Tibial nerve (tissue), 3 donors: Measurements from ENCODE around the gene RSRC1.

ENCODE experiments used
- CTCF ChIP-seq, 5 experiments: fragments of 200-600 bp in 3 of 5; fragments of 450-650 bp in 2 of 5; sonication (generic) in 3 of 5; IDR thresholded peaks; one replicate each; pipeline ENCODE4 v1.5.1; 2016 to 2019; ENCODE audit warnings: antibody characterized with exemption in 5 of 5, mild to moderate bottlenecking in 3 of 5, moderate library complexity in 2 of 5
- POLR2A ChIP-seq, 2 donors: fragments of 450-650 bp; IDR thresholded peaks; one replicate each; pipeline ENCODE4 v1.6.1; 2017; ENCODE audit warnings: antibody characterized with exemption in 2 of 2, mild to moderate bottlenecking in 2 of 2, moderate library complexity in 2 of 2

DNA sequence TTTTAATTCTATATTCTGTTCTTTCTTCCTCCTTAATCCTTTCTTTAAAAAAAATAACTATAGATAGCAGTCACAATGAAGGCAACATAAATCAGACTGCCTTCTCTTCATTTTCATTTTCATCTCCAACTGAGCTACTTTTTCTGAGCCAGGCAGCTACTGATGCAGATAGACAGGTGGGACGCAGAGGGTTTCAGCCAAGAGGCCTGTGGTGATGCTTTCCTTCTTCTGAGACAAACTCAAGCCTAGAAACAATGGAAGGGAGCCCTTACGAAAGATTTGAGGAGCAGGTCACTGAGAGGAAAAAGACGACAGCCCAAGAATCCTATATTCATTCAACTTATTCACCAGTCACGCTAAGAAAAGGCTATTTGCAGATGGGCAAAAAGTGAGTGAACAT lies 241.1 kb downstream of the RSRC1 start:
- TF ChIP-seq CTCF (IDR thresholded peaks at IDR 0.05) (no peak), POLR2A (IDR thresholded peaks at IDR 0.05) (no peak)
